ENCODE data around the gene TPI1.
A peak's percentile ranks its signal among the peaks of the same experiment; 100 is the strongest.

Gene TPI1

DNA sequence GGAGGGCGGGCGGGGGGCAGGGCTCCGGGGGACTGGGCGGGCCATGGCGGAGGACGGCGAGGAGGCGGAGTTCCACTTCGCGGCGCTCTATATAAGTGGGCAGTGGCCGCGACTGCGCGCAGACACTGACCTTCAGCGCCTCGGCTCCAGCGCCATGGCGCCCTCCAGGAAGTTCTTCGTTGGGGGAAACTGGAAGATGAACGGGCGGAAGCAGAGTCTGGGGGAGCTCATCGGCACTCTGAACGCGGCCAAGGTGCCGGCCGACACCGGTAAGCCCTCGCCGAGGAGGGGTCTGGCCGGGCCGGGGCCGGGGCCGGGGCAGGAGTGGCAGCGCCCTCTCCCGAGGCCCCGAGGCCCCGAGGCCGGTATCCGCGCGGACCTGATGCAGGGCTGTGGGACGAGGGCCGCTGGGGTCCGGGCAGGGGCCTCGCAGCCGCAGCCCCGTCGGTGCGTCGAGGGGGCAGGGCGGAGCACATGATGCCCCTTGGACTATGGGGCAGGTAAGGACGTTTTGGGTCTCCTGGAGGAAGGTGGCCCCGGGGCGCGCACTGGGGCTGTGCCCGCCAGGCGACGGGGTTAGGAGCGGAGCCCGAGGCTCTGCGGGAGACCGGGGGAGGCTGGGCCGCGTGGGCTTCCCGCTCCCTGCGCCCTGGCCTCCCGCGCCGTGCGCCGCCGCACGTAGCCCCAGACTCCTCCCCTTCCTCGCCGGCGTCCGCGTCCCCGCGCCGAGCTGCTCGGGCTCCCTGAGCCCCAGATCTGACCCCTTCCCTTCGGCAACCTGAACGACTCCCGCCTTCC, at the start of gene TPI1:
TSS of gene TPI1 (plus strand) at position 119 of the 798 bp plus-strand sequence. CDS start at position 155, 36 bp downstream.
- DNase-seq (ENCODE audit: low read depth, low spot score) = no peak

DNA sequence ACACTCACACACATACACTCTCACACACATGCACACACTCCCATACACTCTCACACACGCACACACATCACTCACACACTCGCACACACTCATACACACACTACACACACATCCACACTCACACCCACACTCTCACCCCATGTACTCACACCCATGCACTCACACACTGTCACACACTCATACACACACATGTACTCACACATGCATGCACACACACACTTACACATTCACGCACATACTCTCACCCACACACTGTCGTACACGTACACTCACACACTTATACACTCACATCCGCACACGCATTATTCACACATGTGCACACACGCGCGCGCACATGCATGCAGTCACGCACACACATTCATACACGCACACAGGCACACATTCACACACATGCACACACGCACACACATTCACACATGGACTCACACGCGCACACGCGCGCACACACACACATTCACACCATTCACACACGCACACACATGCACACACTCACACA, 49.6 kb upstream of the TPI1 start:
- DNase-seq (ENCODE audit: low read depth, low spot score) = no peak

DNA sequence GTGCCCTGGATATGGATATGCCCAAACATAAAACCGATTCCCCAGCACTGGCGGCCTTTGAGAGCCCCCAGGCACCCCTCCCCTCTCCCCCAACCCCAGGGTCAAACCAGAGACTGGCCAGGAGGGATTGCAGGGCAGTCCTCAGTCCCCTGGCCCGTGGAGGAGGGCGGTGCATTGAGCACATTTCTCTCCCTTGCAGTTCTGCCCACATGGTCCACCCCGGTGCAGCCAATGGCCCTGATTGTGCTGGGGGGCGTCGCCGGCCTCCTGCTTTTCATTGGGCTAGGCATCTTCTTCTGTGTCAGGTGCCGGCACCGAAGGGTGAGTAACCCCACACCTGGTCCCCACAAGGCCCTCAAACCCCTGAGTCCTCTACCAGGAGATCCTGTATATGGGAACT, 49.1 kb upstream of the TPI1 start:
- DNase-seq (ENCODE audit: low read depth, low spot score) = no peak

DNA sequence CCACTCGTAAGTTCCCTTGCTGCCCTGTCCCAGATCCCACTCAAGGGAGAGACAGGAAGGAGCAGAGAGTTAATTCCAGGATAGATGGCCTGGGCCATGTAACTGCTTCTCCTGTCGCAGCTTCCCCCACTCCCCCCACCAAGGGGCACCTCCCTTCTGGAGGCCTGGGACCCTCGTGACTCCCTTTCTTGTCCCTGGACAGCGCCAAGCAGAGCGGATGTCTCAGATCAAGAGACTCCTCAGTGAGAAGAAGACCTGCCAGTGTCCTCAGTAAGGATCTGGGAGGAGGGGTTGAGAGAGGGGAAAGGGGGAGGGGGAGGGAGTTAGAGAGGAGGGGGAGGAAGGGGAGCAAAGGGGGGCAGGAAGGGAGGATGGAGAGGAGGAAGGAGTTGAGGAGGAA, 48.7 kb upstream of the TPI1 start:
- DNase-seq (ENCODE audit: low read depth, low spot score) = no peak

DNA sequence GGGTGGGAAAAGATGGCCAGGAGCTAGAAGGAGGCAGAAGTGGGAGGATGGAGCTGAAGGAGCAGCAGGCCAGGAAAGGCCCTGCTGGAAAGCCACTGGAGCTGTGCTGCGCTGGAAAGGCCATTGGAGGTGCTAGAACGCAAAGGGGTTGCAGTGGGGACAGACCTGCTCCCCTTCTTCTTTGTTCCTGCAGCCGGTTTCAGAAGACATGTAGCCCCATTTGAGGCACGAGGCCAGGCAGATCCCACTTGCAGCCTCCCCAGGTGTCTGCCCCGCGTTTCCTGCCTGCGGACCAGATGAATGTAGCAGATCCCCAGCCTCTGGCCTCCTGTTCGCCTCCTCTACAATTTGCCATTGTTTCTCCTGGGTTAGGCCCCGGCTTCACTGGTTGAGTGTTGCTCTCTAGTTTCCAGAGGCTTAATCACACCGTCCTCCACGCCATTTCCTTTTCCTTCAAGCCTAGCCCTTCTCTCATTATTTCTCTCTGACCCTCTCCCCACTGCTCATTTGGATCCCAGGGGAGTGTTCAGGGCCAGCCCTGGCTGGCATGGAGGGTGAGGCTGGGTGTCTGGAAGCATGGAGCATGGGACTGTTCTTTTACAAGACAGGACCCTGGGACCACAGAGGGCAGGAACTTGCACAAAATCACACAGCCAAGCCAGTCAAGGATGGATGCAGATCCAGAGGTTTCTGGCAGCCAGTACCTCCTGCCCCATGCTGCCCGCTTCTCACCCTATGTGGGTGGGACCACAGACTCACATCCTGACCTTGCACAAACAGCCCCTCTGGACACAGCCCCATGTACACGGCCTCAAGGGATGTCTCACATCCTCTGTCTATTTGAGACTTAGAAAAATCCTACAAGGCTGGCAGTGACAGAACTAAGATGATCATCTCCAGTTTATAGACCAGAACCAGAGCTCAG, 48.0 kb upstream of the TPI1 start:
- no peak for DNase-seq (ENCODE audit: low read depth, low spot score)

DNA sequence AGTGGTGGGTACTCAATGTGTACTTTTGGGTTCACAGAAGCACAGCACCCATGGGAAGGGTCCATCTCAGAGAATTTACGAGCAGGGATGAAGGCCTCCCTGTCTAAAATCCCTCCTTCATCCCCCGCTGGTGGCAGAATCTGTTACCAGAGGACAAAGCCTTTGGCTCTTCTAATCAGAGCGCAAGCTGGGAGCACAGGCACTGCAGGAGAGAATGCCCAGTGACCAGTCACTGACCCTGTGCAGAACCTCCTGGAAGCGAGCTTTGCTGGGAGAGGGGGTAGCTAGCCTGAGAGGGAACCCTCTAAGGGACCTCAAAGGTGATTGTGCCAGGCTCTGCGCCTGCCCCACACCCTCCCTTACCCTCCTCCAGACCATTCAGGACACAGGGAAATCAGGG, 47.2 kb upstream of the TPI1 start:
- DNase-seq (ENCODE audit: low read depth, low spot score) = no peak

DNA sequence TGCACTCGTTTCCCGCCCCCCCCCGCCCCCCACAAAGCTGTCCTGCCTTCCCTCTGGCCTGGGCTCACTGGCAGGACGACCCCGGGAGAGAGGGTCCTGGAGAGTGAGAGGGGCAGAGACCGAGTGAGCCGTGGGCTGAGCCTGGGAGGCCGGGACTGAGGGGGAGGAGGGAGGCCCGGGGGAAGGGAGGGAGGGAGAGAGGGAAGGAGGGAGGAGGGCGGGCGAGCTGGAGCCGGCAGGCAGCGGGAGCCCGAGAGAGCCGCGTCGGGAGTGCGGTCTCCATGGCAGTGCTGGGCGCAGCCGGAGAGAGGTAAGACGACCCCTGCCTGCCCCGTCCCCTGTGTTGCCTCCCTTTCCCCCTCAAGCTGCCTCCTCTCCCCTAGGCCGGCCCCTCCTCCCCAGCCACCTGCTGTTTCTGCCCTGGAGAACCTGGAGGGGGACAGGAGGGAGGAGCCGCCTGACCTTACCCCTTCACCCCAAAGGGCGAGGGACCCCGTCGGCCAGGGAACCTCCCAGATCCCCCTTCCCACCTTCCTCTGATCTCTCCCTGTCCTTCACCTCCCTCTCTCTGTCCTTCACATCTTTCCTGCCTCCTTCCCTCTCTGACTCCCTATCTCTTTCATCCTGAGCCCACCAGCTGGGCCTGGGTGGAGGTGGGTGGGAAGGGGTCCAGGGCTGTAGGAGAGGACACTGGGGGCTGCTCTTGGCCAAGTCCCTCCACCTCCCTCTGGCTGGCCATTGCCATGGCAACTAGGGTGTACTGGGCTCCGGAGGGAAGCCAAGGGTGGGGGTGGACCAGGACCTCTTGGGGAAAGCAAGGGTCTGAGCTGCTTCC, 45.5 kb upstream of the TPI1 start, which contains the start of gene GPR162:
TSS of gene GPR162 (plus strand) at position 231 of the 835 bp plus-strand sequence. CDS start 2,078 bp downstream, outside the sequence.
- DNase-seq (ENCODE audit: low read depth, low spot score) = no peak

DNA sequence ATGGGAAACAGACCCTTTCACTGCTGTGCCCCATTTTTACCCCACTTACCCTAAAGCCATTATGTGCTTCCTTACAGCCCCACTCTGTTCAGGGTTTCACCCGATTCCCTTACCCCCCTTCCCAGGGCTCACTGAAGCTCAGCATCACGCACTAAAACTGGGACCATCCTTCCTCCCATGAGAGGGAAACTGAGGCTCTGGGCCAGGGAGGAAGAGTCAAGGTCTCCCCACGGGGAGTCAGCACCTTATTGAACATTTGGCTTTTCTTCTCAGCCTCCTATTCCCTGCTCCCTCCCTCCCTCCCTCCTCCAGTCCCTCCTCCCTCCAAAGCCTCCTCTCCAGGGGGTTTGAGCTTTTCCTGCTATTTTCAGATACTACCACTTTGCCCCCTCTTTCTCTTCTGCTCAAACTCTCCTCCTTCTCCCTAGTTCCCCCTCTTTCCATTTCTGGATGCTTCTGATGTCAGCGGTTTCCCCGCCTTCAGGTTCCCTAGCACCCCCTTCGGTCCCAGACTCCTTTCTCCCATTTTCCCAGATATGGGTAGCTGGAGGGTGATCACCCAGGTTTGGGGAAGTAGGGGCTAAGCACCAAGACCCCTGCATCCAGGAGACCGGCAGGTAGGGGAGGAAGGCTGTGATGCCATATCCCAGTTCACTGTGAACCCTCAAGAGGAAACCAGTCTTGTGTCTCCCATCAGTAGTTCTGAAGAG, 44.8 kb upstream of the TPI1 start:
- no peak for DNase-seq (ENCODE audit: low read depth, low spot score)

DNA sequence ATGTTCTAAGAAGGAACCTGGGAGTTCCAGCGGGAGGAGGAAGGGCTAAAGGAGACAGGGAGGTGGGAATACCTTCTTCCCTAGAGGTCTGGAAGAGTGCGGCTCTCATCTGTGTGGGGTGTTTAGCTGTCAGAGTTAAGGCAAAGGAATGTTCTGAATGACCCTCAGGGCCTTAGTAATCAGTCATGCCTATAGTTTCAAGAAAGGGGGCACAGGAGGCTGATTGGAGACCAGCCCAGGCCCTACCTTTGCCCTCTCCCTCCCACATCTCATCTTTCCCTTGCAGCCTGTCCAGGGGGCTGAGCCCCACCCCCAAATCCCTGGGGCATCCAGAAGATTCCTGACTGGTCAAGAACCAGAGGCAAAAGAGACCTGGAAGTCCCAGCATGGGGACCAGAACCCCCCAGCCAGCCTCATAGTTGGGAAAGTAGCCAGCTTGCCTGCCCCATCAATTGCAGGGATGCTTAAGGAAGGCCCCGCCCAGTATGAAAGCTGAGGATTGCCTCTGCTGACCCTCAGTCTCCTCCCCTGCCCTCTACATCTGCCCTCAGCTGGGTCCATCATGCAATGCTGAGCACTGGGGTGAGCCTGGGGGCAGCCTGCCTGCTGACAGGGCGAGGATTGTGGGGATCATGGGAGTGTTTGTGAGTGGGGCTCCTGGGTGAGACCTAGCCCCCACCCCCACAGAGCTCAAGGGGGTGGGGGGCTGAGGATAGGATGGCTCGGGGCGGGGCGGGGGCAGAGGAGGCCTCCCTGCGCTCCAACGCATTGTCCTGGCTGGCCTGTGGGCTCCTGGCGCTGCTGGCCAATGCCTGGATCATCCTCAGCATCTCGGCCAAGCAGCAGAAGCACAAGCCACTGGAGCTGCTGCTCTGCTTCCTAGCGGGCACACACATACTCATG, 43.9 kb upstream of the TPI1 start:
- DNase-seq (ENCODE audit: low read depth, low spot score) = no peak

DNA sequence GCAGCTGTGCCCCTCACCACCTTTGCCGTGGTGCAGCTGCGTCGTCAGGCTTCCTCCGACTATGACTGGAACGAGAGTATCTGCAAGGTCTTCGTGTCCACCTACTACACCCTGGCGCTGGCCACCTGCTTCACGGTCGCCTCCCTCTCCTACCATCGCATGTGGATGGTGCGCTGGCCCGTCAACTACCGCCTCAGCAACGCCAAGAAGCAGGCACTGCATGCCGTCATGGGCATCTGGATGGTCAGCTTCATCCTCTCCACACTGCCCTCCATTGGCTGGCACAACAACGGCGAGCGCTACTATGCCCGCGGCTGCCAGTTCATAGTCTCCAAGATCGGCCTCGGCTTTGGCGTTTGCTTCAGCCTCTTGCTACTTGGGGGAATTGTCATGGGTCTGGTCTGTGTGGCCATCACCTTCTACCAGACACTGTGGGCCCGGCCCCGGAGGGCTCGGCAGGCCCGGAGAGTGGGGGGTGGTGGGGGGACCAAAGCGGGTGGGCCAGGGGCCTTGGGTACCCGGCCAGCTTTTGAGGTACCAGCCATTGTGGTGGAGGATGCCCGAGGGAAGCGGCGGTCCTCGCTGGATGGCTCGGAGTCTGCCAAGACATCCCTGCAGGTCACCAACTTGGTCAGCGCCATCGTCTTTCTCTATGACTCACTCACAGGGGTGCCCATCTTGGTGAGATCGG, 43.1 kb upstream of the TPI1 start:
- no peak for DNase-seq (ENCODE audit: low read depth, low spot score)

DNA sequence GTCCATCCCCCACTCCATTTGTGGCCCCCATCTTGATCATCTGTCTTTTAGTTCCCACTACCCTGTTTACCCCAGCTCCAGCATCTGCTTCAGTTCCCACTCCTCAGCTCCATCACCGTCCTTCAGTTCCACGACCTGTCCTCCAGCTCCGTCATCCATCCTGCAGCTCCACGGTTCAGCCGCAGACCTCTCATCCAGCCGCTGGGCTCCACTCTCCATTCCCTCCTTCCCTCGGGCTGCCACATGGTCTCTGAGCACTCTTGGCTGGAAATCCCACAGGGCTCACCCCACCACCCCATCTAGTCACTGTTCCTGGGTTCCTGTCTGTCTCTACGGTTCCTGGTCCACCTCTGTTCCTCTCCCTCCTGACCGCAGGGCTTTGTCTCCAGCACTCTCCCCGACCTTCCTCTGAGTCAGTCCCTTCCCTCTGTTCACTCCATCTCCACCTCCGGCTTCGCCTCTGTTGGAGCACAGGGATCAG, 42.4 kb upstream of the TPI1 start:
- no peak for DNase-seq (ENCODE audit: low read depth, low spot score)

DNA sequence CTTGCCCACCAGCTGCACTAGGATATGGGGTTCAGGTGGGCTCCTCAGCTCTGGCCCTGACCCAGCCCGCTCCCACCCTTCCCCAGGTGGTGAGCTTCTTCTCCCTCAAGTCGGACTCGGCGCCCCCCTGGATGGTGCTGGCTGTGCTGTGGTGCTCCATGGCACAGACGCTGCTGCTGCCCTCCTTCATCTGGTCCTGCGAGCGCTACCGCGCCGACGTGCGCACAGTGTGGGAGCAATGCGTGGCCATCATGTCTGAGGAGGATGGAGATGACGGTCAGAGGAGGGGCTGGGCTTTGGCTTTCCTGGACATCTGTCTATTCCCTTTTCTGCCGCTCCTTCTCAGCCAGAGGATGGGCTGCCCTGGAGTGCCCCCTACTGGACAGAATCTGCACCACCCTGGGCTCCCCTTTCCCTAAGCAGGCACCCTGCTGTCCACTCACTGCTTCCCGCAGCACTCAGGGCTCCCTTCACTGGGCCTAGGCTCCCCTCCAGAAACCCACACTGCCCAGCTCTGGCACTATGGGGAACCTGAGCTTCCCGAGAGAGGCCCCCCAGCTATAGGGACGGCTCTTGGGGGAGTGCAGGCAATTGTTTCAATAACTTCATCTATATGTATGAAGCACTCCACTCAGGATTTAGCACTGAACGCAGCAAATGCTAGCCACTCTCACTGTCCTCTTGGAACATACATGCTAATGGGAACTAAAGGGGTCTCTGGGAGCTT, 41.8 kb upstream of the TPI1 start:
- DNase-seq (ENCODE audit: low read depth, low spot score) = peak; percentile 58

DNA sequence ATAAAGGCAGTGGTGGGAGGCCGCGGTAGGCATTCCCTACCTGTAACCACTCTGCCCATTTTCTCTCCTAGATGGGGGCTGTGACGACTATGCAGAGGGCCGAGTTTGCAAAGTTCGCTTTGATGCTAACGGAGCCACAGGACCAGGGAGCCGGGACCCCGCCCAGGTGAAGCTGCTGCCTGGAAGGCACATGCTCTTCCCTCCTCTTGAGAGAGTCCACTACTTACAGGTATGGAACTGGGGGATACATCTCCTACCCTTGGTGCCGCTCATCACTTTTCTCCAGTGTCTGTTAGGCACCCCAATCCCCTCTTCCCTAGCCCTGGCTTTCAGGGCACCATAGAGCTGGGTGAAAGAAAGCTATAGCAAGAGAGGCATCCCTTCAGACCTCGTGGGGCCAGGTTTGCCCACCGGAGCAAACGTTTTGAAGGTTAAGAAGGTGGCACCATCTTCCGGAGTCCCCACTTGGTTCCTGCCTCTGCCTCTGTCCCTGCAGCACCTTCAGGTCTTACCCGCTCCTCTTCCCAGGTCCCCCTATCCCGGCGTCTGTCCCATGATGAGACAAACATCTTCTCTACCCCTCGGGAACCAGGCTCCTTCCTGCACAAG, 41.1 kb upstream of the TPI1 start:
- DNase-seq (ENCODE audit: low read depth, low spot score) = no peak

DNA sequence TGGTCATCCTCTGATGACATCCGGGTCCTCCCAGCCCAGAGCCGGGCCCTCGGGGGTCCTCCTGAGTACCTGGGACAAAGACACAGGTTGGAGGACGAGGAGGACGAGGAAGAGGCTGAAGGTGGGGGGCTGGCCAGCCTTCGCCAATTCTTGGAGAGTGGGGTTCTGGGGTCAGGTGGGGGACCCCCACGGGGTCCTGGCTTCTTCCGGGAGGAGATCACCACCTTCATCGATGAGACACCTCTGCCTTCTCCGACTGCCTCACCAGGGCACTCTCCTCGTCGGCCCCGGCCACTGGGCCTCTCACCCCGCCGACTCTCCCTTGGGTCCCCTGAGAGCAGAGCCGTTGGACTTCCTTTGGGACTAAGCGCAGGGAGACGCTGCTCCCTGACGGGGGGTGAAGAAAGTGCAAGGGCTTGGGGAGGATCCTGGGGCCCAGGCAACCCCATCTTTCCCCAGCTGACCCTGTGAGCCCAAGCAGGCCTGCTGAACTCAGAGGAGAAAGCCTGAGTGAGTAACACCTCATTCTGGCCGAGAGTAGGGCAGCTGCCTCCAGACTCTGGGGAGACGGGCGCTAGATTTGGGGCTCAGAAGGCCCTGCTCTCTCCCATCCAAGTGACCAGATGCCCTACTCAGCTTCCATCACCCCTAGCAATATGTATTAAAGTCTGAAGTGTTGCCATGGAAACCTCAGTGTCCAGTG, 40.4 kb upstream of the TPI1 start:
- no peak for DNase-seq (ENCODE audit: low read depth, low spot score)

DNA sequence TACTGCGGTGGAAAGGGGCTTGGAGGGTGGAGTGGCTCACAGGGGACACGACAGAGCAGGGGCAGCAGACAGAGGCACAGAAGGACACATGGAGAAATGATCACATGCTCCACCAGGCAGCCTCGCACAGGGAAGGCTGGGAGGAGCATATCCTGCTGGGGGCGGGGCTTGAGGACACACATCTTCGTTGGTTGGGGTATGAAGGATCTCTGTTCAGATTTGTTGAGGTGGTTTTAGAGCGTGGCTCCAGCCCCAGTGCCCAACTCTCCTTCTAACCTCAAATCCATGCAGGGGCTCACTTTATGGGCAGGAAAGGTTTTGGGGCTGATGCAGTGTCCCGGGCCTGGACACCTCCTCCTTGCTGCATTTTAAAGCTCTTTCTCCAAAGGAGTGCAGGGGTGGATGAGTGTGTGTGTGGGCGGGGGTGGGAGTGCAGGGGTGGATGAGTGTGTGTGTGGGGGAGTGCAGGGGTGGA, 39.9 kb upstream of the TPI1 start:
- no peak for DNase-seq (ENCODE audit: low read depth, low spot score)

DNA sequence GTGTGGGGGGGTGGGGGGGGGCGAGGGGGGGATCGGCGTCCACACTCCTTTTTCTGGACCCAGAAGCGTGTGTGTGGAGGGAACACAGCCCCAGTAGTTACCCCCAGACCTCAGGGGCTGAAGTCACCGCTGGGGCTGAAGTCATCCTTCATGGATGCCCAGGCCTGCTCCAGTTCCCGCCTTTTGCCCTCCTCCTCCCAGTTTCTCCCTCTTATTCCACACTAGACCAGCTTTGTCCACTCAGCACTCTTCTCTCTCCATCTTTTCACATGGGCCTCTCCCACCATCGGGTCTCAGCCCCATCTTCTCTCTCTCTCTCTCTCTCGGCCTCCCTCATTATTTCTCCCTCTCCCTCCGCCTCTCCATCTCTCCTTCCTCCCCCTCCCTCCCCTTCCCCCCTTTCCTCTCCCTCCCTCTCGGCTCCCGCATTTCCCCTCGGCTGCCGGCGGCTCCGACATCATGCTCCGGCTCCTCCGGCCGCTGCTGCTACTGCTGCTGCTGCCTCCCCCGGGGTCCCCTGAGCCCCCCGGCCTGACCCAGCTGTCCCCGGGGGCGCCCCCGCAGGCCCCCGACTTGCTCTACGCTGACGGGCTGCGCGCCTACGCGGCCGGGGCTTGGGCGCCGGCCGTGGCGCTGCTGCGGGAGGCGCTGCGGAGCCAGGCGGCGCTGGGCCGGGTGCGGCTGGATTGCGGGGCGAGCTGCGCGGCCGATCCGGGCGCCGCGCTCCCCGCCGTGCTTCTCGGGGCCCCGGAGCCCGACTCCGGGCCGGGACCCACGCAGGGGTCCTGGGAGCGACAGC, 39.1 kb upstream of the TPI1 start, which contains the start of gene P3H3:
TSS of gene P3H3 (plus strand) at position 426 of the 799 bp plus-strand sequence. CDS start at position 460, 34 bp downstream.
- DNase-seq (ENCODE audit: low read depth, low spot score) = no peak
